GM18873 (cell line): ENCODE measurements around the gene OR51B6.
"Not testable (repeated sequence)": the region's sequence is repeated elsewhere in the genome, so short reads cannot be mapped to it uniquely, and the experiment has no call there.

Experiments
- ATAC-seq: cut with Tn5 transposase; IDR thresholded peaks from one replicate; pipeline ENCODE4 v1.9.1; 2021; ENCODE audit warnings: mild to moderate bottlenecking, moderate library complexity, moderate number of reproducible peaks; ENCODE audit not compliant: unreplicated experiment, low FRiP score

OR51B6 gene

GRCh38 chr11:5351208-5351607 is at the start of gene OR51B6:
Gene OR51B6, plus strand, starts transcription at chr11:5351508. Its CDS starts 0 bp downstream, at chr11:5351508.
- ATAC-seq = no peak

DNA sequence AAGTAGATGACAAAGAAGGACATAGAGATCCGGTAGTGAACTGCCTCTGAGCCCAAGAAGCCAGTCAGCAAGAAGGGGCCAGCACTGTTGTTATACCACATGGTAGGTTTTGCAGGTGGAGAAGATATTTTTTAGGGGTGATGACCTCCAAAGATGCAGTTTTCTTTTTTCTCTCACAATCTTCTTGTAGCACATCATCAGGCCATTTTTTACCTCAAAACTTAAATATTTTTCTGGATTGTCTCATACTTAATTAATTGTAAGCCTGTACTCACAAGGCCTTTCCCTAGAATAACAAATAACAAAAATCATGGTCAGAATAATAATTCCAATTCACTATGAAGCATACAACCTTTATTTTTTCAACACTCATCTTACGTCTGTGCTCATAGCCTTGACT is 49.5 kb upstream of the OR51B6 start, which contains the start of gene OR51B4:
OR51B4 (minus strand) TSS at position 101 of the 400 bp plus-strand sequence; CDS start at position 101, 0 bp downstream.
- ATAC-seq = no peak

- ATAC-seq = no peak
Measured at GRCh38 chr11:5303626-5304025, 47.7 kb upstream of the OR51B6 start.

GRCh38 chr11:5304046-5304445 is 47.3 kb upstream of the OR51B6 start:
- no peak for ATAC-seq

GRCh38 chr11:5307256-5308019 is 43.9 kb upstream of the OR51B6 start:
- ATAC-seq = no peak

DNA sequence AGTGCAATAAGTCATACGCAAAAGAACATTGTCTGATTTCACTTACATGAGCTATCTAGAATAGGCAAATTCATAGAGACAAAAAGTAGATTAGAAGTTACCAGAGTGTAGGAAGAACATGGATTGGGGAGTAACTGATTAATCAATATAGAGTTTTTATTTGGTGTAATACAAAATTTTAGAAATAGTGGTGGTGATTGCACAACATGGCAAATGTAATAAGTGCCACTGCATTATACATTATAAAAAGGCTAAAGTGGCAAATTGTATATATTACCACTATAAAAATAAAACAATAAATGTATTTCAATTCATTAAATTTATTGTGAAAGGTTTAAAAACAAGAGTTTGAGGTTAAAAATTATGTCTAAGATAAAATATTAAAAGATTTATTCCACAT is 40.9 kb upstream of the OR51B6 start:
- ATAC-seq = no peak

DNA sequence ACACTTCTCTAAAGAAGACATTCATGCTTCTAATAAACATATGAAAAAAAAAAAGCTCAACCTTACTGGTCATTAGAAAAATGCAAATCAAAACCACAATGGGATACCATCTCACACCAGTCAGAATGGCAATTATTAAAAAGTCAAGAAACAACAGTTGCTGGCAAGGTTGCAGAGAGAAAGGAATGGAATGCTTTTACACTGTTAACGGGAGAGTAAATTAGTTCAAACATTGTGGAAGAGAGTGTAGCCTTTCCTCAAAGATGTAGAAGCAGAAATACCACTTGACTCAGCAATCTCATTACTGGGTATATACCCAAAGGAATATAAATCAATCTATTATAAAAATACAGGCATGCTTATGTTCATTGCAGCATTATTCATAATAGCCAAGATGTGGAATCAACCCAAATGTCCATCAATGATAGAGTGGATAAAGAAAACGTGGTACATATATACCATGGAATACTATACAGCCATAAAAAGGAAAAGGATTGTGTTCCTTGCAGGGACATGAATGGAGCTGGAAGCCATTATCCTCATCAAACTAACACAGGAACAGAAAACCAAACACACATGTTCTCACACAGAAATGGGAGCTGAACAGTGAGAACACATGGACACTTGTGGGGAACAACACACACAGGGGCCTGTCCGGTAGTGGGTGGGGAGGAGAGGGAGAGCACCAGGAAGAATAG is 37.8 kb upstream of the OR51B6 start:
- ATAC-seq = not testable (repeated sequence)

DNA sequence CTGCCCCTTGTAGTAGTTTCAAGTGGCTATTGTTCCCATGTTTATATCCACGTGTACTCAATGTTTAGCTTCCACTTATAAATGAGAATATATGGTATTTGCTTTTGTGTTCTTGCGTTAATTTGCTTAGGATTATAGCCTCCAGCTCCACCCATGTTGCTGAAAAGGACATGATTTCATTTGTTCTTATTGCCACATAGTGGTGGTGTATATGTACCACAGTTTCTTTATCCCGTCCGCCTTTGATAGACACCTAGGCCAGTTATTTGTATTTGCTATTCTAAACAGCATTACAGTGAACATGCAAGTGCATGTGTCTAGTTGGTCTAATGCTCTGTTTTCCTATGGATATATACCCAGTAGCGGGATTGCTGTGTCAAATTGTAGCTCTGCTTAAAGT is 34.0 kb upstream of the OR51B6 start:
- no peak for ATAC-seq

GRCh38 chr11:5324197-5324596 is 27.1 kb upstream of the OR51B6 start, which contains the start of gene OR51B2:
Gene OR51B2, minus strand, starts transcription at chr11:5324297. Its CDS starts 0 bp downstream, at chr11:5324297.
- ATAC-seq = no peak

GRCh38 chr11:5335170-5335569 is 16.1 kb upstream of the OR51B6 start:
- no peak for ATAC-seq

- no peak for ATAC-seq
Measured at GRCh38 chr11:5336331-5336730, 15.0 kb upstream of the OR51B6 start.

DNA sequence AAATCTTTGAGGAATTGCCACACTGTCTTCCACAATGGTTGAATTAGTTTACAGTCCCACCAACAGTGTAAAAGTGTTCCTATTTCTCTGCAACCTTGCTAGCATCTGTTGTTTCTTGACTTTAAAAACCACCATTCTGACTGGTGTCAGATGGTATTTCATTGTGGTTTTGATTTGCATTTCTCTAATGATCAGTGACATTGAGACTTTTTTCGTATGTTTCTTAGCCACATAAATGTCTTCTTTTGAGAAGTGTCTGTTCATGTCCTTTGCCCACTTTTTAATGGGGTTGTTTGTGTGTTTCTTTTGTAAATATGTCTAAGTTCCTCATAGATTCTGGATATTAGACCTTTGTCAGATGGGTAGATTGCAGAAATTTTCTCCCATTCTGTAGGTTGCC is 14.1 kb upstream of the OR51B6 start:
- ATAC-seq = not testable (repeated sequence)

DNA sequence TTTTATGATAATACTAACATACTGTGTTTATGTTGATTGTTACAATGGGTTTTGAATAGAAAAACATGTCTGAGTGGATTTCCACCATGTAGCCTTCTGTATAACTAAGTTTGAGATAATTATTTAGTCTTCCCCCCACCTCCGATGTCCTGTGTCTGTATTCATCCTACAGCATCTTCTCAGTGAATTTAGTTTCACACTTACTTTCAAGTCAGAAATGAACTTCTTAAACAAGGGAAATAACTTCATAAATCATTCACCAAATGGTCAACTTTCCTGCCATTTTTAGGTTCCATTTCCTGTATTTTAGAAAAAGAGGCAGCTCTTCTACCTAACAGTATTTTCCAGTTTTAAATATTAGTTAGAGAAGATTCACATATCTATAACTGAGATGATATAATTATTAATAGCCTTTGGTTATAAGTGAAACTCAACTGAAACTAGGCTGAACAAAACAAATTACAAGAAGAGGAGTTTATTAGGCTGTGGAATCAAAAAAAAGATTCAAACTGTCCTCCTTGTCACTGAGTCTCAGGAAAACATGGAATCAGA is 11.5 kb upstream of the OR51B6 start:
- peak; percentile 76 for ATAC-seq

- ATAC-seq = no peak
Measured at GRCh38 chr11:5343474-5344335, 7.6 kb upstream of the OR51B6 start, which contains the start of gene OR51B5. Gene OR51B5, minus strand, starts transcription at chr11:5343524. Its CDS starts 0 bp downstream, at chr11:5343524.

DNA sequence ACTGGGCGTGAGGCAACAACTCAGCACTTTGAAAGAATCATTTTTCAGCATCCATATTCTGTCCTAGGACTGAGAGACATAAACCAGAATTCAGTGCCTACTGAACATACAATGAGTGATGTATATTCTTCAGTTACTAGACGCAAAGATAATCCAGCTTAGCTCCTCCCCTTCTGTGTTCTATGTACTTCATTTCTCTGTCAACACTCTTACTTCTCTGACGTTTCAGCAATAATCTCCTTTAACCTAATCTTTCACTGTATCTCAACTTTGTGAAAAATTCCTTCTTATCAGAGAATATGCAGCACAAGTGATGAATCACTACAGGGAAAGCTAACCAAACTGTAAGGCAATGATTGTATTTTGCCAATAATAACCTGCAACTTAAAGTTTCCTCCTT is 5.5 kb upstream of the OR51B6 start:
- no peak for ATAC-seq

- no peak for ATAC-seq
Measured at GRCh38 chr11:5348551-5349194, 2.6 kb upstream of the OR51B6 start.

- no peak for ATAC-seq
Measured at GRCh38 chr11:5349550-5349949, 1.8 kb upstream of the OR51B6 start.

DNA sequence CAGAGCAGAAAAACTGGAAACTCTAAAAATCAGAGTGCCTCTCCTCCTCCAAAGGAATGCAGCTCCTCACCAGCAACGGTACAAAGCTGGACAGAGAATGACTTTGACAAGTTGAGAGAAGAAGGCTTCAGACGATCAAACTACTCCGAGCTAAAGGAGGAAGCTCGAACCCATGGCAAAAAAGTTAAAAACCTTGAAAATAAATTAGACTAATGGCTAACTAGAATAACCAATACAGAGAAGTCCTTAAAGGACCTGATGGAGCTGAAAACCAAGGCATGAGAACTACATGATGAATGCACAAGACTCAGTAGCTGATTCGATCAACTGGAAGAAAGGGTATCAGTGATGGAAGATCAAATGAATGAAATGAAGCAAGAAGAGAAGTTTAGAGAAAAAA is 4.7 kb downstream of the OR51B6 start:
- not testable (repeated sequence) for ATAC-seq

- ATAC-seq = no peak
Measured at GRCh38 chr11:5362017-5362625, 10.8 kb downstream of the OR51B6 start.
